Smooth muscle cell (in vitro differentiated cells): Measurements from ENCODE around the gene TNFRSF11A. TPM values are rescaled to one million over a fixed set of nuclear protein-coding genes. Genes with fewer than 3 reads are reported as not detected.

ENCODE experiments used
- DNase-seq: peaks from one replicate; lab custom pipeline; 2025; ENCODE audit not compliant: unreplicated experiment; lab: John Stamatoyannopoulos, UW
- H2AFZ ChIP-seq: fragments of 200-600 bp; sonication (generic); 2 replicates; pipeline ENCODE4 v1.6.0; 2016; ENCODE audit warnings: antibody characterized with exemption, low read depth, mild to moderate bottlenecking
- H3F3A ChIP-seq: fragments of 200-600 bp; sonication (generic); 2 replicates; pipeline ENCODE4 v1.6.0; 2017; ENCODE audit warnings: antibody characterized with exemption, low read depth
- H3K27ac ChIP-seq: fragments of 200-600 bp; sonication (generic); 2 replicates; pipeline ENCODE4 v1.5.1; 2016; ENCODE audit warnings: low read depth, mild to moderate bottlenecking
- H3K27me3 ChIP-seq: fragments of 200-600 bp; sonication (generic); 2 replicates; pipeline ENCODE4 v1.6.1; 2016; ENCODE audit warnings: low read depth, mild to moderate bottlenecking
- H3K36me3 ChIP-seq: fragments of 200-600 bp; sonication (generic); 2 replicates; pipeline ENCODE4 v1.5.1; 2016; ENCODE audit warnings: low read depth
- H3K4me1 ChIP-seq: fragments of 200-600 bp; sonication (generic); 2 replicates; pipeline ENCODE4 v1.5.1; 2016; ENCODE audit warnings: low read depth
- H3K4me2 ChIP-seq: fragments of 200-600 bp; sonication (generic); 2 replicates; pipeline ENCODE4 v1.6.0; 2016; ENCODE audit warnings: mild to moderate bottlenecking
- H3K4me3 ChIP-seq: fragments of 200-600 bp; sonication (generic); 2 replicates; pipeline ENCODE4 v1.5.1; 2016; ENCODE audit warnings: mild to moderate bottlenecking
- H3K79me2 ChIP-seq: fragments of 200-600 bp; sonication (generic); 2 replicates; pipeline ENCODE4 v1.6.0; 2016; ENCODE audit warnings: low read depth, mild to moderate bottlenecking
- H3K9ac ChIP-seq: fragments of 200-600 bp; sonication (generic); 2 replicates; pipeline ENCODE4 v1.6.0; 2016; ENCODE audit warnings: low read depth
- H3K9me3 ChIP-seq: fragments of 200-600 bp; sonication (generic); replicated peaks from 2 replicates; pipeline ENCODE4 v1.5.1; 2016; ENCODE audit warnings: low read depth
- H4K20me1 ChIP-seq: fragments of 200-600 bp; sonication (generic); 2 replicates; pipeline ENCODE4 v1.6.0; 2016; ENCODE audit warnings: low read depth
- CTCF ChIP-seq: fragments of 200-600 bp; sonication (generic); IDR thresholded peaks from 2 replicates; pipeline ENCODE4 v1.5.1; 2017; ENCODE audit warnings: borderline replicate concordance, mild to moderate bottlenecking, antibody characterized with exemption; ENCODE audit not compliant: insufficient read depth, poor library complexity, severe bottlenecking
- WGBS: methylation state at CpG from one replicate; pipeline ENCODE4 v1.1.7; 2016; ENCODE audit warnings: low lambda C conversion rate; 5-methylcytosine and 5-hydroxymethylcytosine counted together
- polyA plus RNA-seq: library from polyadenylated mRNA; unstranded; fragments of >200 nt; fragmentation: Nextera tagmentation; extraction: Ambion mirVana; gene quantifications from 2 replicates; pipeline ENCODE4 v1.2.1, GENCODE V29; 2016
- total RNA-seq: library from RNA; depleted of rRNA; stranded (reverse); fragments of >200 nt; gene quantifications from 2 replicates; pipeline ENCODE4 v1.2.3, GENCODE V29; 2014

TNFRSF11A gene
- total and polyA plus RNA-seq, 2 experiments from 2014 or later = under 0.01 TPM; not detected in 1

- H3K9ac ChIP-seq = peak overlapping the region; percentile 14
- H2AFZ ChIP-seq = no peak overlapping the region
- H3K4me3 ChIP-seq = no peak overlapping the region
- no peaks in the 10 kb centered on the region for H3K4me1 ChIP-seq
- H3K27ac ChIP-seq = peak overlapping the region; percentile 70
- no peak for DNase-seq
- H4K20me1 ChIP-seq = no peaks in the 10 kb centered on the region
- peak overlapping the region; percentile 30 for H3K4me2 ChIP-seq
- no peaks in the 10 kb centered on the region for H3K36me3 ChIP-seq
- peaks cover 42% of the 10 kb centered on the region for H3K27me3 ChIP-seq
- H3K79me2 ChIP-seq = no peaks in the 10 kb centered on the region
- H3F3A ChIP-seq = no peaks in the 10 kb centered on the region
- WGBS = 80% methylated on average over 15 of the region's 16 CpGs
- TF ChIP-seq CTCF = no peak
- H3K9me3 ChIP-seq = no peaks in the 10 kb centered on the region
These were observed 64.0 kb downstream of the TNFRSF11A start for GRCh38 chr18:62388855-62389760.

- Histone ChIP-seq H3K27ac (peak overlapping the region; percentile 70), H3K9ac (peak overlapping the region; percentile 14), H4K20me1 (no peaks in the 10 kb centered on the region), H3K79me2 (no peaks in the 10 kb centered on the region), H3F3A (no peaks in the 10 kb centered on the region), H3K27me3 (peaks cover 42% of the 10 kb centered on the region), H3K9me3 (no peaks in the 10 kb centered on the region), H3K36me3 (no peaks in the 10 kb centered on the region), H3K4me3 (no peak overlapping the region), H2AFZ (no peak overlapping the region), H3K4me1 (no peaks in the 10 kb centered on the region), H3K4me2 (peak overlapping the region; percentile 30)
- WGBS = 60% methylated on average over 11 of the region's 11 CpGs
- no peak for DNase-seq
- no peak for TF ChIP-seq CTCF
These were observed 64.8 kb downstream of the TNFRSF11A start for GRCh38 chr18:62389761-62390481.

- 90% methylated on average over 15 of the region's 15 CpGs for WGBS
- TF ChIP-seq CTCF = no peak
These were observed 69.1 kb downstream of the TNFRSF11A start for GRCh38 chr18:62394006-62394763.

More at GRCh38 chr18:62394006-62394763, 69.1 kb downstream of the TNFRSF11A start:
- Histone ChIP-seq H4K20me1 (no peaks in the 10 kb centered on the region), H3K27me3 (peaks cover 46% of the 10 kb centered on the region), H3K27ac (no peak overlapping the region), H3K4me2 (no peak overlapping the region), H2AFZ (no peak overlapping the region), H3K9me3 (no peaks in the 10 kb centered on the region), H3K36me3 (no peaks in the 10 kb centered on the region), H3F3A (no peaks in the 10 kb centered on the region), H3K4me3 (no peak overlapping the region), H3K9ac (no peak overlapping the region), H3K4me1 (no peaks in the 10 kb centered on the region), H3K79me2 (no peaks in the 10 kb centered on the region)
- DNase-seq = no peak
